A673 (cell line): Measurements from ENCODE around the gene MARS2. TPM values are rescaled to one million over a fixed set of nuclear protein-coding genes. Genes with fewer than 3 reads are reported as not detected.
"Not testable (repeated sequence)": the region's sequence is repeated elsewhere in the genome, so short reads cannot be mapped to it uniquely, and the experiment has no call there.

Source experiments
- BruUV-seq: library from RNA; stranded (reverse); fragments of 400-500 nt; replicated peaks from 2 replicates; lab custom pipeline; 2021; lab: Mats Ljungman, UMichigan
- CTCF ChIA-PET: fragments of 300-600 bp; sonication (Branson Sonifier 250); formaldehyde crosslinking; loops from one replicate; lab custom pipeline; 2022; ENCODE audit warnings: antibody characterized with exemption; lab: Charles Lee
- POLR2A ChIA-PET: fragments of 300-600 bp; sonication (Branson Sonifier 250); formaldehyde crosslinking; loops from one replicate; lab custom pipeline; 2022; ENCODE audit warnings: antibody characterized with exemption; ENCODE audit not compliant: low non-redundant PET; lab: Charles Lee
- DNase-seq: peaks from one replicate; pipeline ENCODE4 v3.0.0-alpha.2; 2015; ENCODE audit warnings: low spot score
- H3K27ac ChIP-seq: fragments of 200-600 bp; sonication (generic); 2 replicates; pipeline ENCODE4 v1.5.1; 2016; ENCODE audit warnings: mixed run types, low read depth, mild to moderate bottlenecking, mixed read lengths, antibody characterized with exemption, low read length; ENCODE audit not compliant: poor library complexity, severe bottlenecking
- H3K27me3 ChIP-seq: fragments of 200-600 bp; sonication (generic); replicated peaks from 2 replicates; pipeline ENCODE4 v1.6.1; 2017; ENCODE audit warnings: mixed run types, low read depth, mild to moderate bottlenecking, mixed read lengths, antibody characterized with exemption, low read length; ENCODE audit not compliant: insufficient read depth, poor library complexity
- H3K36me3 ChIP-seq: fragments of 200-600 bp; sonication (generic); 2 replicates; pipeline ENCODE4 v1.6.1; 2016; ENCODE audit warnings: mixed run types, mild to moderate bottlenecking, mixed read lengths, antibody characterized with exemption, low read length; ENCODE audit not compliant: insufficient read depth, poor library complexity, severe bottlenecking
- H3K4me1 ChIP-seq: fragments of 200-600 bp; sonication (generic); 2 replicates; pipeline ENCODE4 v1.6.1; 2017; ENCODE audit warnings: mixed run types, mild to moderate bottlenecking, mixed read lengths, antibody characterized with exemption, low read length; ENCODE audit not compliant: insufficient read depth, poor library complexity, severe bottlenecking
- H3K4me3 ChIP-seq: fragments of 200-600 bp; sonication (generic); 2 replicates; pipeline ENCODE4 v1.5.1; 2016; ENCODE audit warnings: low read depth, mixed run types, mild to moderate bottlenecking, mixed read lengths, low read length; ENCODE audit not compliant: poor library complexity, severe bottlenecking
- H3K9me3 ChIP-seq: fragments of 200-600 bp; sonication (generic); 2 replicates; pipeline ENCODE4 v1.6.1; 2016; ENCODE audit warnings: mixed run types, low read depth, mild to moderate bottlenecking, mixed read lengths, antibody characterized with exemption, low read length; ENCODE audit not compliant: poor library complexity, severe bottlenecking
- CTCF ChIP-seq: fragments of 300-800, 200-600 bp; sonication (generic); conservative IDR thresholded peaks from 2 replicates; pipeline ENCODE4 v1.5.1; 2017; ENCODE audit warnings: low read depth, mild to moderate bottlenecking, antibody characterized with exemption, low read length, moderate library complexity, mixed read lengths
- EZH2 ChIP-seq: fragments of 200-600 bp; sonication (generic); IDR thresholded peaks from 2 replicates; pipeline ENCODE4 v1.6.1; 2017; ENCODE audit warnings: borderline replicate concordance, low read depth, mild to moderate bottlenecking, mixed read lengths, antibody characterized with exemption, low read length; ENCODE audit not compliant: poor library complexity, severe bottlenecking
- intact Hi-C: fragments of 100-400 bp; cut with micrococcal nuclease; formaldehyde crosslinking; loops from one replicate; pipeline ENCODE4 v1.10.0; 2022; ENCODE audit not compliant: unreplicated experiment
- total RNA-seq: library from RNA; stranded (reverse); gene quantifications from 2 replicates; pipeline ENCODE4 v1.2.3, GENCODE V29; 2021

Gene MARS2
- total RNA-seq, 1 experiment from 2014 or later: 14.6 TPM

- DNase-seq, H3K9me3 ChIP-seq, H3K27ac ChIP-seq, H3K36me3 ChIP-seq, CTCF ChIA-PET, POLR2A ChIA-PET, H3K4me3 ChIP-seq, H3K4me1 ChIP-seq, H3K27me3 ChIP-seq, BruUV-seq, intact Hi-C loops: not testable (repeated sequence)
Observed at GRCh38 chr2:197696571-197696970, 8.6 kb upstream of the MARS2 start.

- H3K4me3 ChIP-seq, H3K27ac ChIP-seq, CTCF ChIA-PET, H3K36me3 ChIP-seq, POLR2A ChIA-PET, H3K27me3 ChIP-seq, H3K9me3 ChIP-seq, intact Hi-C loops, DNase-seq, BruUV-seq, H3K4me1 ChIP-seq: not testable (repeated sequence)
Observed at GRCh38 chr2:197699724-197700123, 5.4 kb upstream of the MARS2 start.

- CTCF ChIA-PET: no interaction called here
Observed at GRCh38 chr2:197700960-197701359, 4.2 kb upstream of the MARS2 start.

GRCh38 chr2:197704434-197705120, 592 bp upstream of the MARS2 start:
- DNase-seq: no peak
- Histone ChIP-seq H3K9me3 (no peaks in the 10 kb centered on the region), H3K27ac (peak overlapping the region; percentile 87), H3K4me1 (peaks cover 7% of the 10 kb centered on the region), H3K36me3 (no peaks in the 10 kb centered on the region), H3K4me3 (peak overlapping the region; percentile 95), H3K27me3 (no peaks in the 10 kb centered on the region)
- ChIA-PET CTCF (interaction anchor here (0.6 to 0.7 kb wide), 2 partner anchors 28 to 215 kb away, joined by 3 to 5 read pairs; no protein-coding TSS in a partner anchor), POLR2A (no interaction called here)
- TF ChIP-seq EZH2 (no peak), CTCF (no peak)
- intact Hi-C loops: loop anchor here (5.0 kb wide), 2 partner anchors 202 to 593 kb away; partner anchors contain the start of gene HSPE1
- BruUV-seq: TSS peak; percentile 99

More at GRCh38 chr2:197700960-197701359, 4.2 kb upstream of the MARS2 start:
- Histone ChIP-seq H3K27me3 (no peaks in the 10 kb centered on the region), H3K27ac (no peak overlapping the region), H3K4me1 (no peaks in the 10 kb centered on the region), H3K9me3 (no peaks in the 10 kb centered on the region), H3K36me3 (no peaks in the 10 kb centered on the region), H3K4me3 (no peak overlapping the region)
- TF ChIP-seq CTCF: no peak
- intact Hi-C loops: no loop called here
- BruUV-seq: no TSS peak
- POLR2A ChIA-PET: no interaction called here
- DNase-seq: no peak
